K562 (cell line): ENCODE results near the gene C6orf47. TPM values are rescaled to one million over a fixed set of nuclear protein-coding genes. Genes with fewer than 3 reads are reported as not detected.

Experiments used
- ATAC-seq: fragments of 200-7000 bp; cut with Tn5 transposase; 3 replicates; pipeline ENCODE4 v1.9.1; 2020; ENCODE audit warnings: moderate library complexity
- BruUV-seq: library from RNA; stranded (reverse); fragments of 400-500 nt; replicated peaks from 2 replicates; lab custom pipeline; 2021; lab: Mats Ljungman, UMichigan
- CTCF ChIA-PET: fragments of 300-600 bp; formaldehyde crosslinking; extraction: SDS; loops from one replicate; lab custom pipeline; 2021; ENCODE audit warnings: low intra/inter-chr PET ratio; lab: Yijun Ruan, JAX
- POLR2A ChIA-PET: fragments of 300-600, 350-650 bp; sonication (Branson Sonifier 250); formaldehyde crosslinking; extraction: SDS; loops from one replicate; lab custom pipeline; 2021; ENCODE audit warnings: antibody characterized with exemption, inconsistent platforms; lab: Yijun Ruan, JAX
- DNase-seq, 4 experiments: peaks; one replicate each; pipeline versions ENCODE4 v3.0.0 to v3.0.0-alpha.2; 2011 to 2018; ENCODE audit warnings: low spot score in 3 of 4, mixed read lengths in 3 of 4; ENCODE audit errors: extremely low read depth in 1 of 4
- FAIRE-seq: peaks from 2 replicates; lab custom pipeline; 2011; peaks lifted over from hg19 to GRCh38; lab: Jason Lieb, UNC
- H2AFZ ChIP-seq: 2 replicates; pipeline ENCODE4 v1.6.0; 2011; ENCODE audit warnings: low read depth, low read length, control low read depth, inconsistent platforms
- H3K27ac ChIP-seq: fragments of 200-600 bp; 3 replicates; pipeline ENCODE4 v1.8.0; 2011; ENCODE audit warnings: low read depth, mild to moderate bottlenecking, control low read depth, inconsistent platforms, low read length, moderate library complexity, mixed read lengths; ENCODE audit errors: extremely low read depth
- H3K27me3 ChIP-seq, 2 experiments: fragments of 300-600 bp in 1 of 2; 2 replicates in 1 of 2; 3 replicates in 1 of 2; pipeline versions ENCODE4 v1.6.0 to v1.8.0; 2011; ENCODE audit warnings: inconsistent platforms in 2 of 2, low read length in 2 of 2, mild to moderate bottlenecking in 1 of 2, mixed read lengths in 1 of 2, moderate library complexity in 1 of 2; ENCODE audit not compliant: control insufficient read depth in 2 of 2, insufficient read depth in 2 of 2
- H3K36me3 ChIP-seq: fragments of 300-600 bp; 3 replicates; pipeline ENCODE4 v1.8.0; 2011; ENCODE audit warnings: mild to moderate bottlenecking, low read length, inconsistent platforms; ENCODE audit not compliant: control insufficient read depth, insufficient read depth
- H3K4me1 ChIP-seq, 2 experiments: fragments of 200-600 bp in 1 of 2; replicated peaks in 1 of 2; 2 replicates in 1 of 2; 3 replicates in 1 of 2; pipeline versions ENCODE4 v1.5.1 to v1.8.0; 2011; ENCODE audit warnings: inconsistent platforms in 2 of 2, low read length in 2 of 2, mild to moderate bottlenecking in 1 of 2, mixed read lengths in 1 of 2, moderate library complexity in 1 of 2; ENCODE audit not compliant: control insufficient read depth in 2 of 2, insufficient read depth in 2 of 2
- H3K4me2 ChIP-seq: 2 replicates; pipeline ENCODE4 v1.6.1; 2011; ENCODE audit warnings: low read length, control low read depth, inconsistent platforms, mixed read lengths; ENCODE audit not compliant: insufficient read depth
- H3K4me3 ChIP-seq: fragments of 200-600 bp; sonication (generic), shearing (Covaris generic); 2 replicates; pipeline ENCODE4 v1.5.1; 2016; ENCODE audit warnings: control low read depth, inconsistent platforms
- H3K79me2 ChIP-seq: fragments of 200-600 bp; 3 replicates; pipeline ENCODE4 v1.8.0; 2011; ENCODE audit warnings: low read length, inconsistent platforms; ENCODE audit not compliant: control insufficient read depth, insufficient read depth
- H3K9ac ChIP-seq, 2 experiments: 2 replicates each; pipeline versions ENCODE4 v1.6.0 to v1.6.1; 2011; ENCODE audit warnings: low read depth in 2 of 2, low read length in 2 of 2, control low read depth in 1 of 2, inconsistent platforms in 1 of 2, mild to moderate bottlenecking in 1 of 2, mixed read lengths in 1 of 2; ENCODE audit not compliant: insufficient read depth in 1 of 2
- H3K9me1 ChIP-seq: one replicate; pipeline ENCODE4 v1.6.0; 2011; ENCODE audit warnings: inconsistent platforms, mild to moderate bottlenecking, low read length, moderate library complexity; ENCODE audit not compliant: control insufficient read depth, insufficient read depth
- H3K9me3 ChIP-seq: replicated peaks from 2 replicates; pipeline ENCODE4 v1.5.1; 2011; ENCODE audit warnings: low read depth, low read length, inconsistent platforms; ENCODE audit not compliant: control insufficient read depth, insufficient read depth
- H4K20me1 ChIP-seq: replicated peaks from 2 replicates; pipeline ENCODE4 v1.6.1; 2011; ENCODE audit warnings: low read length, inconsistent platforms, mixed read lengths; ENCODE audit not compliant: control insufficient read depth, insufficient read depth
- CREB1 ChIP-seq, 2 experiments: sonication (generic) in 1 of 2; formaldehyde crosslinking in 1 of 2; IDR thresholded peaks; 2 replicates each; pipeline versions ENCODE4 v1.6.1 to v1.8.0; 2012 to 2022; ENCODE audit warnings: inconsistent platforms in 1 of 2, mild to moderate bottlenecking in 1 of 2, missing genetic modification reagents in 1 of 2, moderate library complexity in 1 of 2
- EZH2 ChIP-seq: IDR thresholded peaks from 2 replicates; pipeline ENCODE4 v1.6.1; 2012; ENCODE audit warnings: low read depth, mild to moderate bottlenecking, inconsistent platforms, low read length, borderline replicate concordance
- KDM1A ChIP-seq, 2 experiments: fragments of 450-650 bp; IDR thresholded peaks; 2 replicates each; pipeline ENCODE4 v1.6.1; 2016; ENCODE audit warnings: mild to moderate bottlenecking in 2 of 2
- KLF1 ChIP-seq: fragments of 450-650 bp; IDR thresholded peaks from 2 replicates; pipeline ENCODE4 v1.6.1; 2016; ENCODE audit warnings: missing genetic modification characterization, missing compliant biosample characterization
- LARP7 ChIP-seq: fragments of 450-650 bp; IDR thresholded peaks from 2 replicates; pipeline ENCODE4 v1.6.1; 2016
- NFRKB ChIP-seq: fragments of 450-650 bp; IDR thresholded peaks from 2 replicates; pipeline ENCODE4 v1.6.1; 2016; ENCODE audit warnings: low read depth
- POLR2A ChIP-seq: fragments of 450-650 bp; conservative IDR thresholded peaks from 2 replicates; pipeline ENCODE4 v1.6.1; 2016
- POLR2AphosphoS5 ChIP-seq: IDR thresholded peaks from 2 replicates; pipeline ENCODE4 v1.6.1; 2011; ENCODE audit warnings: mild to moderate bottlenecking, low read depth, low read length, moderate library complexity; ENCODE audit not compliant: control insufficient read depth, insufficient read depth
- POLR2G ChIP-seq: fragments of 200-400 bp; formaldehyde crosslinking; IDR thresholded peaks from 2 replicates; pipeline ENCODE4 v1.6.1; 2017; ENCODE audit warnings: low read depth, mild to moderate bottlenecking, antibody characterized with exemption, low read length, moderate library complexity
- PTBP1 ChIP-seq: fragments of 200-400 bp; formaldehyde crosslinking; IDR thresholded peaks from 2 replicates; pipeline ENCODE4 v1.6.1; 2017; ENCODE audit warnings: low read depth, low read length
- XRCC5 ChIP-seq: fragments of 200-400 bp; formaldehyde crosslinking; IDR thresholded peaks from 2 replicates; pipeline ENCODE4 v1.6.1; 2017; ENCODE audit warnings: low read depth, mild to moderate bottlenecking, low read length
- ZFX ChIP-seq: sonication (generic); formaldehyde crosslinking; IDR thresholded peaks from 2 replicates; pipeline ENCODE4 v1.8.0; 2022; ENCODE audit warnings: mild to moderate bottlenecking, missing genetic modification reagents, moderate library complexity
- ZNF507 ChIP-seq: conservative IDR thresholded peaks from 2 replicates; pipeline ENCODE4 v1.6.1; 2017; ENCODE audit warnings: missing genetic modification characterization, missing compliant biosample characterization
- WGBS: fragments of 100-300 bp; shearing (Covaris generic); methylation state at CpG from one replicate; pipeline ENCODE4 v1.1.6; 2016; ENCODE audit warnings: low coverage, mixed read lengths; ENCODE audit not compliant: insufficient coverage; ENCODE audit errors: missing lambda C conversion rate; 5-methylcytosine and 5-hydroxymethylcytosine counted together
- in situ Hi-C: fragments of 300-500 bp; cut with MboI; formaldehyde crosslinking; loops from 4 replicates; pipeline ENCODE4 v1.15.0; 2018; ENCODE audit warnings: inconsistent platforms, mixed read lengths
- intact Hi-C: fragments of 100-400 bp; cut with micrococcal nuclease; formaldehyde crosslinking; loops from 2 replicates; pipeline ENCODE4 v1.14.2; 2022
- polyA plus RNA-seq, 8 experiments: library from polyadenylated mRNA; depleted of rRNA in 4 of 8; stranded (reverse) in 5 of 8; unstranded in 3 of 8; fragments of >200 nt; fragmentation: Nextera tagmentation in 2 of 8; fragmentation: Illumina TruSeq in 1 of 8; extraction: Ambion mirVana in 2 of 8; extraction: Trizol in 1 of 8; gene quantifications; 2 replicates each; pipeline versions ENCODE4 v1.2.1 to v1.2.3, GENCODE V29; 2011 to 2014; ENCODE audit warnings: inconsistent platforms in 1 of 8, missing spikeins in 1 of 8
- total RNA-seq, 7 experiments: library from RNA; depleted of rRNA in 6 of 7; stranded (reverse); fragments of >200 nt in 6 of 7; fragmentation: Illumina TruSeq in 2 of 7; extraction: Trizol in 2 of 7; gene quantifications; 2 replicates each; pipeline versions ENCODE4 v1.2.1 to v1.2.3, GENCODE V29; 2011 to 2021; ENCODE audit warnings: low replicate concordance in 1 of 7
- TF ChIP-seq, protein P1 (sequence below): fragments of 450-650 bp; IDR thresholded peaks from 2 replicates; pipeline ENCODE4 v1.6.1; 2016; ENCODE audit warnings: low read depth, mild to moderate bottlenecking, moderate library complexity
- TF ChIP-seq, protein P2 (sequence below): fragments of 450-650 bp; IDR thresholded peaks from 2 replicates; pipeline ENCODE4 v1.7.1; 2018; ENCODE audit warnings: mild to moderate bottlenecking, low read depth; ENCODE audit not compliant: partially characterized antibody
- TF ChIP-seq, protein P3 (sequence below), 2 experiments: fragments of 450-650 bp; conservative IDR thresholded peaks; 2 replicates each; pipeline ENCODE4 v1.6.1; 2017; ENCODE audit warnings: mild to moderate bottlenecking in 2 of 2, moderate library complexity in 2 of 2

The C6orf47 gene
- total and polyA plus RNA-seq, 9 of the 15 experiments (the other 6 are each of a cell fraction or from before 2014, with no cell fraction given) = 0.14 to 43.8 (median 27.0) TPM

- Histone ChIP-seq H3K9me1 (peaks cover 6% of the 10 kb centered on the region), H3K27me3 (no peaks in the 10 kb centered on the region), H2AFZ (no peak overlapping the region), H3K4me1 (peaks cover 2 to 21% of the 10 kb centered on the region in 2 experiments; a peak in 3 of 5 replicates), H3K4me2 (no peak overlapping the region), H3K9me3 (no peaks in the 10 kb centered on the region), H3K27ac (no peak overlapping the region), H4K20me1 (peaks cover 22% of the 10 kb centered on the region), H3K9ac (peak overlapping the region in 1 of 2 experiments; percentile 17; a peak in 1 of 4 replicates), H3K36me3 (peaks cover 100% of the 10 kb centered on the region), H3K4me3 (no peak overlapping the region), H3K79me2 (peaks cover 58% of the 10 kb centered on the region)
- FAIRE-seq (no peak), DNase-seq (no peak), ATAC-seq (no peak)
- in situ Hi-C loops (no loop called here), intact Hi-C loops (no loop called here)
- no TSS peak for BruUV-seq
- ChIA-PET POLR2A (interaction anchor here (0.6 to 12.4 kb wide), 10 partner anchors 8 to 417 kb away, joined by 3 to 274 read pairs (median 4); partner anchors contain the start of genes BAG6, C6orf47 and GPANK1), CTCF (no interaction called here)
- WGBS = 97% methylated on average over 19 of the region's 19 CpGs
- TF ChIP-seq, protein P1, sequence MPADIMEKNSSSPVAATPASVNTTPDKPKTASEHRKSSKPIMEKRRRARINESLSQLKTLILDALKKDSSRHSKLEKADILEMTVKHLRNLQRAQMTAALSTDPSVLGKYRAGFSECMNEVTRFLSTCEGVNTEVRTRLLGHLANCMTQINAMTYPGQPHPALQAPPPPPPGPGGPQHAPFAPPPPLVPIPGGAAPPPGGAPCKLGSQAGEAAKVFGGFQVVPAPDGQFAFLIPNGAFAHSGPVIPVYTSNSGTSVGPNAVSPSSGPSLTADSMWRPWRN = no peak
- no peak for TF ChIP-seq XRCC5
- peak; percentile 44; the same call in 1 of the 2 replicates for TF ChIP-seq POLR2A
- no peak for TF ChIP-seq EZH2
- TF ChIP-seq, protein P2, sequence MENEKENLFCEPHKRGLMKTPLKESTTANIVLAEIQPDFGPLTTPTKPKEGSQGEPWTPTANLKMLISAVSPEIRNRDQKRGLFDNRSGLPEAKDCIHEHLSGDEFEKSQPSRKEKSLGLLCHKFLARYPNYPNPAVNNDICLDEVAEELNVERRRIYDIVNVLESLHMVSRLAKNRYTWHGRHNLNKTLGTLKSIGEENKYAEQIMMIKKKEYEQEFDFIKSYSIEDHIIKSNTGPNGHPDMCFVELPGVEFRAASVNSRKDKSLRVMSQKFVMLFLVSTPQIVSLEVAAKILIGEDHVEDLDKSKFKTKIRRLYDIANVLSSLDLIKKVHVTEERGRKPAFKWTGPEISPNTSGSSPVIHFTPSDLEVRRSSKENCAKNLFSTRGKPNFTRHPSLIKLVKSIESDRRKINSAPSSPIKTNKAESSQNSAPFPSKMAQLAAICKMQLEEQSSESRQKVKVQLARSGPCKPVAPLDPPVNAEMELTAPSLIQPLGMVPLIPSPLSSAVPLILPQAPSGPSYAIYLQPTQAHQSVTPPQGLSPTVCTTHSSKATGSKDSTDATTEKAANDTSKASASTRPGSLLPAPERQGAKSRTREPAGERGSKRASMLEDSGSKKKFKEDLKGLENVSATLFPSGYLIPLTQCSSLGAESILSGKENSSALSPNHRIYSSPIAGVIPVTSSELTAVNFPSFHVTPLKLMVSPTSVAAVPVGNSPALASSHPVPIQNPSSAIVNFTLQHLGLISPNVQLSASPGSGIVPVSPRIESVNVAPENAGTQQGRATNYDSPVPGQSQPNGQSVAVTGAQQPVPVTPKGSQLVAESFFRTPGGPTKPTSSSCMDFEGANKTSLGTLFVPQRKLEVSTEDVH = peak; percentile 24
- TF ChIP-seq ZFX (CRISPR knock-in tag) = no peak
- TF ChIP-seq, protein P3, sequence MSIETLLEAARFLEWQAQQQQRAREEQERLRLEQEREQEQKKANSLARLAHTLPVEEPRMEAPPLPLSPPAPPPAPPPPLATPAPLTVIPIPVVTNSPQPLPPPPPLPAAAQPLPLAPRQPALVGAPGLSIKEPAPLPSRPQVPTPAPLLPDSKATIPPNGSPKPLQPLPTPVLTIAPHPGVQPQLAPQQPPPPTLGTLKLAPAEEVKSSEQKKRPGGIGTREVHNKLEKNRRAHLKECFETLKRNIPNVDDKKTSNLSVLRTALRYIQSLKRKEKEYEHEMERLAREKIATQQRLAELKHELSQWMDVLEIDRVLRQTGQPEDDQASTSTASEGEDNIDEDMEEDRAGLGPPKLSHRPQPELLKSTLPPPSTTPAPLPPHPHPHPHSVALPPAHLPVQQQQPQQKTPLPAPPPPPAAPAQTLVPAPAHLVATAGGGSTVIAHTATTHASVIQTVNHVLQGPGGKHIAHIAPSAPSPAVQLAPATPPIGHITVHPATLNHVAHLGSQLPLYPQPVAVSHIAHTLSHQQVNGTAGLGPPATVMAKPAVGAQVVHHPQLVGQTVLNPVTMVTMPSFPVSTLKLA (conservative IDR thresholded peaks at IDR 0.05) = no peak
- TF ChIP-seq NFRKB = no peak
- no peak for TF ChIP-seq ZNF507 (tag)
- peak; percentile 35; the same call in 1 of the 2 replicates for TF ChIP-seq POLR2AphosphoS5
- TF ChIP-seq LARP7 = no peak
- TF ChIP-seq POLR2G = peak; percentile 71
- TF ChIP-seq PTBP1 = no peak
- TF ChIP-seq CREB1 (IDR thresholded peaks at IDR 0.05) = no peak
- TF ChIP-seq CREB1 (CRISPR knock-in tag; IDR thresholded peaks at IDR 0.05) = no peak
- no peak for TF ChIP-seq KLF1 (tag)
- no peak for TF ChIP-seq KDM1A (IDR thresholded peaks at IDR 0.05)
Measured at GRCh38 chr6:31627690-31628287, 32.8 kb downstream of the C6orf47 start.
